Measurements from ENCODE around the gene GNB5. TPM values are rescaled to one million over a fixed set of nuclear protein-coding genes. Genes with fewer than 3 reads are reported as not detected.
A peak's percentile ranks its signal among the peaks of the same experiment; 100 is the strongest.

The GNB5 gene
- total RNA-seq, 1 donor from 2014 or later: 48.6 TPM

GRCh38 chr15:52113708-52114107 is 77.5 kb downstream of the GNB5 start:
- no peak overlapping the region for H3K27ac ChIP-seq
- no peaks in the 10 kb centered on the region for H3K36me3 ChIP-seq
- H3K9me3 ChIP-seq: no peaks in the 10 kb centered on the region
- no peaks in the 10 kb centered on the region for H3K27me3 ChIP-seq
- peak in 1 of 2 donors; percentile 54 for DNase-seq (ENCODE audit: extremely low spot score in 2 of 2)
- intact Hi-C loops (cut with DNase I): no loop called here
- peaks cover 16% of the 10 kb centered on the region for H3K4me1 ChIP-seq
- no peak overlapping the region for H3K4me3 ChIP-seq
- TF ChIP-seq CTCF (IDR thresholded peaks at IDR 0.05): no peak
- TF ChIP-seq POLR2A (IDR thresholded peaks at IDR 0.05): no peak
- TF ChIP-seq POLR2AphosphoS5 (IDR thresholded peaks at IDR 0.05; ENCODE audit: insufficient read depth in 1 of 2, low read depth in 1 of 2): no peak

DNA sequence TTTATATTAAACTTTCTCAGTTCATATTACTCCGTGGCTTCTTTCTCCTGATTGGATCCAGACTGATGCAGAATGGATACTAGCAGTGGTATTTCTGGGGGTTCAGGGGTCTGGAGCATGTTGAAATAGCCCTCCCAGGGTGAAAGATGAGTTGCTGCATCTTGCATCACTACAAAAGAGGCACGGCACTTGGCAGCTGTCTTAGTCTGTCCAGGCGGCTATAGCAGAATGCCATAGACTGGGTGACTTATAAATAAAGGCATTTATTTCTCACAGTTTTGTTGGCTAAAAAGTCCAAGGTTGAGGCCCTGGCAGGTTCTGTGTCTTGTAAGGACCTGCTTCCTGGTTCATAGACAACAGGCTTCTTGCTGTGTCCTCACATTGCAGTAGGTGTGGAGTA is 78.0 kb downstream of the GNB5 start:
- Histone ChIP-seq H3K4me1 (peaks cover 16% of the 10 kb centered on the region), H3K36me3 (no peaks in the 10 kb centered on the region), H3K4me3 (no peak overlapping the region), H3K27me3 (no peaks in the 10 kb centered on the region), H3K27ac (no peak overlapping the region), H3K9me3 (no peaks in the 10 kb centered on the region)
- DNase-seq (ENCODE audit: extremely low spot score in 2 of 2): no peak
- TF ChIP-seq POLR2A (IDR thresholded peaks at IDR 0.05): no peak
- TF ChIP-seq CTCF (IDR thresholded peaks at IDR 0.05): no peak
- TF ChIP-seq POLR2AphosphoS5 (IDR thresholded peaks at IDR 0.05; ENCODE audit: insufficient read depth in 1 of 2, low read depth in 1 of 2): no peak
- intact Hi-C loops (cut with DNase I): no loop called here

DNA sequence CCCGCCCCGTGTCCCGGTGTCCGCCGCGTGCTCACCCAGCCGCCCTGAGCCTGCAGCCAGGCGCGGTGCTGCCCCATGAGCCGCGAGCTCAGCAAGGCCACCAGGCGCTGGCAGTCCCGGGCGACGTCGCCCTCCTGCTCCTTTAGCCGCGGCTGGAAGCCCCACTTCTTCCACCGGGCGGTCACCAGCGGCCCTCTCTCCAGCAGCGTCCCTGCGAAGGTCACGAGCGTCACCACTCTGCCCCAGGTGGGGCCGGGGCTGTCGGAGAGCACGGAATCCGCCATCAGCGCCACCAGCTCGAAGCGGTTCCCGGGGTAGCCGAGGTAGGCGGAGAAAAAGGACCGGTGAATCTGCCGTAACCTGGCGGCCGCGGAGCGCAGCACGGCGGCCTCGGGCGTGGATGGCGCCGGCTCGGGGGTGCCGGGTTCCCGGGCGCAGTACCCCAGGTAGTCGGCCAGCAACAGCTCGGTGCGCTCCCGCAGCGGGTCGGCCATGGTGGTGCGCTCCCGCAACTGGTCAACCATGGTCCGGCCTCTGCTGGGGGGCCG is 78.9 kb downstream of the GNB5 start:
- Histone ChIP-seq H3K27me3 (no peaks in the 10 kb centered on the region), H3K9me3 (no peaks in the 10 kb centered on the region), H3K4me1 (peaks cover 16% of the 10 kb centered on the region), H3K27ac (peak overlapping the region; percentile 46), H3K4me3 (peak overlapping the region; percentile 41 to 47), H3K36me3 (no peaks in the 10 kb centered on the region)
- intact Hi-C loops (cut with DNase I): no loop called here
- peak in 1 of 2 donors; percentile 79 for DNase-seq (ENCODE audit: extremely low spot score in 2 of 2)
- TF ChIP-seq POLR2A (IDR thresholded peaks at IDR 0.05) (no peak), CTCF (IDR thresholded peaks at IDR 0.05) (peak in 1 of 3 experiments; percentile 8), POLR2AphosphoS5 (IDR thresholded peaks at IDR 0.05; ENCODE audit: insufficient read depth in 1 of 2, low read depth in 1 of 2) (no peak)

GRCh38 chr15:52111517-52112202 is 79.5 kb downstream of the GNB5 start:
- peak in 1 of 2 donors; percentile 83 for DNase-seq (ENCODE audit: extremely low spot score in 2 of 2)
- no peaks in the 10 kb centered on the region for H3K36me3 ChIP-seq
- H3K9me3 ChIP-seq: no peaks in the 10 kb centered on the region
- intact Hi-C loops (cut with DNase I): no loop called here
- H3K27me3 ChIP-seq: no peaks in the 10 kb centered on the region
- TF ChIP-seq CTCF (IDR thresholded peaks at IDR 0.05) (no peak), POLR2A (IDR thresholded peaks at IDR 0.05) (no peak), POLR2AphosphoS5 (IDR thresholded peaks at IDR 0.05; ENCODE audit: insufficient read depth in 1 of 2, low read depth in 1 of 2) (no peak)
- H3K4me1 ChIP-seq: peaks cover 16% of the 10 kb centered on the region
- H3K4me3 ChIP-seq: peak overlapping the region; percentile 41 to 47
- H3K27ac ChIP-seq: peak overlapping the region; percentile 46
